GM19463 (cell line): ENCODE measurements around the gene CSKMT.
"Not testable (repeated sequence)": the region's sequence is repeated elsewhere in the genome, so short reads cannot be mapped to it uniquely, and the experiment has no call there.

ENCODE experiments used
- ATAC-seq: cut with Tn5 transposase; IDR thresholded peaks from one replicate; pipeline ENCODE4 v1.9.1; 2021; ENCODE audit warnings: mild to moderate bottlenecking, moderate library complexity; ENCODE audit not compliant: unreplicated experiment

The CSKMT gene

GRCh38 chr11:62665075-62665598, at the start of gene CSKMT, which contains the start of gene C11orf98:
TSS of gene CSKMT (plus strand) at chr11:62665312. CDS start at chr11:62665880, 568 bp downstream.
TSS of gene C11orf98 (minus strand) at chr11:62665210. CDS start at chr11:62665169, 41 bp downstream.
- peak; percentile 85 for ATAC-seq

GRCh38 chr11:62615521-62615920, 49.6 kb upstream of the CSKMT start:
- no peak for ATAC-seq

- not testable (repeated sequence) for ATAC-seq
Observed at GRCh38 chr11:62616957-62617356, 48.2 kb upstream of the CSKMT start.

- ATAC-seq, result no peak
Observed at GRCh38 chr11:62621027-62621566, 44.0 kb upstream of the CSKMT start.

GRCh38 chr11:62621567-62622470, 43.3 kb upstream of the CSKMT start, which contains the start of gene B3GAT3:
TSS of gene B3GAT3 (minus strand) at chr11:62621986. CDS start at chr11:62621947, 39 bp downstream.
- peak; percentile 97 for ATAC-seq

GRCh38 chr11:62622476-62623089, 42.5 kb upstream of the CSKMT start:
- no peak for ATAC-seq

- no peak for ATAC-seq
Observed at GRCh38 chr11:62627713-62628112, 37.4 kb upstream of the CSKMT start.

GRCh38 chr11:62632492-62632891, 32.6 kb upstream of the CSKMT start:
- ATAC-seq, result no peak

GRCh38 chr11:62644220-62644619, 20.9 kb upstream of the CSKMT start:
- no peak for ATAC-seq

- no peak for ATAC-seq
Observed at GRCh38 chr11:62645671-62645945, 19.5 kb upstream of the CSKMT start.

GRCh38 chr11:62645946-62646824, 18.9 kb upstream of the CSKMT start, which contains the start of gene GANAB:
TSS of gene GANAB (minus strand) at chr11:62646613. CDS start at chr11:62646599, 14 bp downstream.
- ATAC-seq, result peak; percentile 91

GRCh38 chr11:62646825-62647608, 18.1 kb upstream of the CSKMT start:
- no peak for ATAC-seq

- no peak for ATAC-seq
Observed at GRCh38 chr11:62647609-62648005, 17.5 kb upstream of the CSKMT start.

- no peak for ATAC-seq
Observed at GRCh38 chr11:62648185-62648966, 16.7 kb upstream of the CSKMT start.

GRCh38 chr11:62648967-62649364, 16.1 kb upstream of the CSKMT start:
- no peak for ATAC-seq

GRCh38 chr11:62649486-62649885, 15.6 kb upstream of the CSKMT start:
- no peak for ATAC-seq

GRCh38 chr11:62650283-62650682, 14.8 kb upstream of the CSKMT start:
- not testable (repeated sequence) for ATAC-seq

GRCh38 chr11:62652161-62653006, 12.7 kb upstream of the CSKMT start:
- no peak for ATAC-seq
